ENCODE measurements around the gene PLA2R1.

DNA sequence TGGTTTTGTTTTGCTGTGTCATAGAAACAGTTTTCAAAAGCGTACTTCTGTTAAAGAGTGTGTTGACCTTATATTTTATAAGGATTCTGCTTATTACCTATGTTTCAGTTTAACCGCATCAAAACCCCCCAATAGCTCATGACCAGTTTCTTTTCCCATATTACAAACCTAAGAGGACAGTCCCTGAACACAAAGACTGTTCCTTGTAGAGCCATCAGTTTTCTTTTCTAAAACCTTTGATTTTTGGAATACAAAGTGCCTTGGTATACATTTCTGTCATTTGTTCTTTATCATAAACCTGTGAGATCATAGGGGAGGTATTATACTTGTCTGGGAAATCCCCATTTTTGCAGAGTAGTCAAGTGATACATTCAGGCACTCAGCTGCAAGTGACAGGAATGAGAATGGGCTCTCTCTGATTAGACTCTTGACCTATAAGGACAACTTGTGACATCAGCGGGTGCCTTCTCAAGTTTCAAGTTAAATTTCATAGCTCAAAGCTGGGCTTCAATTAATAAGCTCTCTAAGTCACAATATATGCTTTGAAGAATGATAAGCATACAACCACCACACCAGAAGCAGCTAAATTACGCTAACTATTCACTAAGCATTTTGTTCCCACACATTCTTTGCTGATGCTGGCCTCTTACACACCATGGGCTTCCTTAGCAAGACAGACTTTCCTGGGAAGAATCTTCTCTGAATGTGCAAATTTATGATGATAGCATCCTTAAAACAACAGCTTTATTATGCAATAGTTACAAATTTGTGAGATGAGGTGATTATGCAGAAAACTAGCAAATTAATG lies 167.0 kb downstream of the PLA2R1 start:
- TF ChIP-seq, protein P1, sequence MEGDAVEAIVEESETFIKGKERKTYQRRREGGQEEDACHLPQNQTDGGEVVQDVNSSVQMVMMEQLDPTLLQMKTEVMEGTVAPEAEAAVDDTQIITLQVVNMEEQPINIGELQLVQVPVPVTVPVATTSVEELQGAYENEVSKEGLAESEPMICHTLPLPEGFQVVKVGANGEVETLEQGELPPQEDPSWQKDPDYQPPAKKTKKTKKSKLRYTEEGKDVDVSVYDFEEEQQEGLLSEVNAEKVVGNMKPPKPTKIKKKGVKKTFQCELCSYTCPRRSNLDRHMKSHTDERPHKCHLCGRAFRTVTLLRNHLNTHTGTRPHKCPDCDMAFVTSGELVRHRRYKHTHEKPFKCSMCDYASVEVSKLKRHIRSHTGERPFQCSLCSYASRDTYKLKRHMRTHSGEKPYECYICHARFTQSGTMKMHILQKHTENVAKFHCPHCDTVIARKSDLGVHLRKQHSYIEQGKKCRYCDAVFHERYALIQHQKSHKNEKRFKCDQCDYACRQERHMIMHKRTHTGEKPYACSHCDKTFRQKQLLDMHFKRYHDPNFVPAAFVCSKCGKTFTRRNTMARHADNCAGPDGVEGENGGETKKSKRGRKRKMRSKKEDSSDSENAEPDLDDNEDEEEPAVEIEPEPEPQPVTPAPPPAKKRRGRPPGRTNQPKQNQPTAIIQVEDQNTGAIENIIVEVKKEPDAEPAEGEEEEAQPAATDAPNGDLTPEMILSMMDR (conservative IDR thresholded peaks at IDR 0.05; ENCODE audit: low read length), result no peak
- no peak for TF ChIP-seq EZH2phosphoT487 (IDR thresholded peaks at IDR 0.05; ENCODE audit: borderline replicate concordance)

All from Loucy (cell line).